ENCODE measurements around the gene EMX2.
"Not testable (repeated sequence)": the region's sequence is repeated elsewhere in the genome, so short reads cannot be mapped to it uniquely, and the experiment has no call there.

Gene EMX2

GRCh38 chr10:117562896-117563737 is 20.6 kb downstream of the EMX2 start:
- DNase-seq: no peak

GRCh38 chr10:117563780-117564179 is 21.2 kb downstream of the EMX2 start:
- no peak for DNase-seq

GRCh38 chr10:117565068-117565467 is 22.5 kb downstream of the EMX2 start:
- DNase-seq: no peak

- no peak for DNase-seq
Observed at GRCh38 chr10:117568334-117568733, 25.8 kb downstream of the EMX2 start.

- DNase-seq: no peak
Observed at GRCh38 chr10:117569610-117570390, 27.3 kb downstream of the EMX2 start.

- DNase-seq: no peak
Observed at GRCh38 chr10:117570880-117571279, 28.3 kb downstream of the EMX2 start.

- DNase-seq: no peak
Observed at GRCh38 chr10:117574498-117575146, 32.1 kb downstream of the EMX2 start.

- no peak for DNase-seq
Observed at GRCh38 chr10:117578490-117578889, 35.9 kb downstream of the EMX2 start.

GRCh38 chr10:117578999-117579590 is 36.5 kb downstream of the EMX2 start:
- DNase-seq: no peak

- no peak for DNase-seq
Observed at GRCh38 chr10:117581961-117582360, 39.4 kb downstream of the EMX2 start.

- not testable (repeated sequence) for DNase-seq
Observed at GRCh38 chr10:117584831-117585230, 42.3 kb downstream of the EMX2 start.

GRCh38 chr10:117587036-117587435 is 44.5 kb downstream of the EMX2 start:
- no peak for DNase-seq

GRCh38 chr10:117590101-117590875 is 47.7 kb downstream of the EMX2 start:
- no peak for DNase-seq

- no peak for DNase-seq
Observed at GRCh38 chr10:117591043-117591442, 48.5 kb downstream of the EMX2 start.

GRCh38 chr10:117594722-117595121 is 52.2 kb downstream of the EMX2 start:
- DNase-seq: no peak

GRCh38 chr10:117596706-117597105 is 54.2 kb downstream of the EMX2 start:
- no peak for DNase-seq

GRCh38 chr10:117597216-117597615 is 54.7 kb downstream of the EMX2 start:
- DNase-seq: no peak

All from stimulated activated CD8-positive, alpha-beta memory T cell treated with anti-CD3 and anti-CD28 coated beads, Interleukin-4, amount 100 ng/mL, for 48 hours (primary cell).